IMR-90 (cell line): ENCODE data around the gene STAG1. TPM values are rescaled to one million over a fixed set of nuclear protein-coding genes. Genes with fewer than 3 reads are reported as not detected.

Experiments used
- ATAC-seq: fragments of 200-7000 bp; cut with Tn5 transposase; 2 replicates; pipeline ENCODE4 v1.9.1; 2020; ENCODE audit warnings: low read depth, mild to moderate bottlenecking, moderate library complexity
- BruUV-seq: library from RNA; stranded (reverse); fragments of 400-500 nt; replicated peaks from 2 replicates; lab custom pipeline; 2021; lab: Mats Ljungman, UMichigan
- CTCF ChIA-PET: fragments of 300-600 bp; formaldehyde crosslinking; extraction: SDS; loops from one replicate; lab custom pipeline; 2021; ENCODE audit warnings: antibody characterized with exemption; lab: Yijun Ruan, JAX
- POLR2A ChIA-PET: fragments of 300-600 bp; sonication (Branson Sonifier 250); formaldehyde crosslinking; loops from one replicate; lab custom pipeline; 2022; ENCODE audit warnings: antibody characterized with exemption; ENCODE audit not compliant: unreplicated experiment; lab: Charles Lee
- DNase-seq: peaks from one replicate; pipeline ENCODE4 v3.0.0; 2013
- H2AFZ ChIP-seq: replicated peaks from 2 replicates; pipeline ENCODE3; 2013; ENCODE audit warnings: low read length, mild to moderate bottlenecking; ENCODE audit not compliant: poor library complexity
- H2AK5ac ChIP-seq: 2 replicates; pipeline ENCODE4 v1.6.1; 2013; ENCODE audit warnings: low read depth, low read length, inconsistent platforms
- H2AK9ac ChIP-seq: replicated peaks from 2 replicates; pipeline ENCODE3; 2013; ENCODE audit warnings: mild to moderate bottlenecking, low read depth, low read length, moderate library complexity; ENCODE audit not compliant: poor library complexity
- H2BK120ac ChIP-seq: 2 replicates; pipeline ENCODE4 v1.6.1; 2013; ENCODE audit warnings: low read depth, low read length, inconsistent platforms
- H2BK15ac ChIP-seq: 3 replicates; pipeline ENCODE4 v1.6.1; 2013; ENCODE audit warnings: low read depth, low read length, inconsistent platforms
- H2BK20ac ChIP-seq: 2 replicates; pipeline ENCODE4 v1.6.1; 2013; ENCODE audit warnings: low read depth, mild to moderate bottlenecking, inconsistent platforms, low read length, moderate library complexity
- H2BK5ac ChIP-seq: 2 replicates; pipeline ENCODE4 v1.6.1; 2013; ENCODE audit warnings: mild to moderate bottlenecking, low read depth, low read length, inconsistent platforms; ENCODE audit not compliant: poor library complexity, severe bottlenecking
- H3K14ac ChIP-seq: replicated peaks from 2 replicates; pipeline ENCODE4 v1.6.1; 2013; ENCODE audit warnings: low read depth, low read length, inconsistent platforms
- H3K18ac ChIP-seq: 2 replicates; pipeline ENCODE4 v1.6.1; 2013; ENCODE audit warnings: low read depth, low read length, control low read depth
- H3K23ac ChIP-seq: 2 replicates; pipeline ENCODE4 v1.6.1; 2013; ENCODE audit warnings: low read depth, low read length, inconsistent platforms
- H3K27ac ChIP-seq: 2 replicates; pipeline ENCODE4 v1.5.1; 2013; ENCODE audit warnings: mild to moderate bottlenecking, control low read depth, low read length; ENCODE audit not compliant: insufficient read depth
- H3K27me3 ChIP-seq: 2 replicates; pipeline ENCODE4 v1.6.1; 2013; ENCODE audit warnings: low read length; ENCODE audit not compliant: control insufficient read depth, insufficient read depth
- H3K36me3 ChIP-seq: 2 replicates; pipeline ENCODE4 v1.6.1; 2013; ENCODE audit warnings: low read length, mixed read lengths; ENCODE audit not compliant: control insufficient read depth, insufficient read depth
- H3K4ac ChIP-seq: 2 replicates; pipeline ENCODE4 v1.6.1; 2013; ENCODE audit warnings: low read depth, low read length, inconsistent platforms
- H3K4me1 ChIP-seq: 2 replicates; pipeline ENCODE4 v1.6.1; 2013; ENCODE audit warnings: low read length, mixed read lengths; ENCODE audit not compliant: control insufficient read depth, insufficient read depth
- H3K4me2 ChIP-seq: 2 replicates; pipeline ENCODE4 v1.6.1; 2013; ENCODE audit warnings: low read depth, mild to moderate bottlenecking, control low read depth, low read length, moderate library complexity
- H3K4me3 ChIP-seq: 2 replicates; pipeline ENCODE4 v1.5.1; 2013; ENCODE audit warnings: low read depth, mild to moderate bottlenecking, control low read depth, low read length, moderate library complexity; ENCODE audit not compliant: insufficient read depth
- H3K56ac ChIP-seq: 2 replicates; pipeline ENCODE4 v1.6.1; 2013; ENCODE audit warnings: low read length, inconsistent platforms; ENCODE audit not compliant: insufficient read depth; ENCODE audit errors: extremely low read depth
- H3K79me1 ChIP-seq, 2 experiments: 2 replicates each; pipeline ENCODE4 v1.6.1; 2013; ENCODE audit warnings: low read length in 2 of 2, inconsistent platforms in 1 of 2, low read depth in 1 of 2
- H3K9ac ChIP-seq: 2 replicates; pipeline ENCODE4 v1.6.1; 2013; ENCODE audit warnings: low read depth, low read length, control low read depth
- H3K9me1 ChIP-seq: 2 replicates; pipeline ENCODE4 v1.6.1; 2013; ENCODE audit warnings: low read length, inconsistent platforms; ENCODE audit not compliant: insufficient read depth
- H3K9me3 ChIP-seq: 2 replicates; pipeline ENCODE4 v1.6.1; 2013; ENCODE audit warnings: low read length; ENCODE audit not compliant: control insufficient read depth, insufficient read depth
- H4K20me1 ChIP-seq: 2 replicates; pipeline ENCODE4 v1.6.1; 2013; ENCODE audit warnings: low read length, inconsistent platforms; ENCODE audit not compliant: insufficient read depth
- H4K5ac ChIP-seq: 2 replicates; pipeline ENCODE4 v1.6.1; 2013; ENCODE audit warnings: mild to moderate bottlenecking, low read depth, low read length, control low read depth
- H4K8ac ChIP-seq, 2 experiments: 2 replicates each; pipeline ENCODE4 v1.6.1; 2013; ENCODE audit warnings: low read depth in 2 of 2, low read length in 2 of 2, control low read depth in 1 of 2, inconsistent platforms in 1 of 2
- H4K91ac ChIP-seq: 2 replicates; pipeline ENCODE4 v1.6.1; 2013; ENCODE audit warnings: low read depth, low read length, inconsistent platforms; ENCODE audit not compliant: insufficient read depth
- FOS ChIP-seq: fragments of 150-350 bp; IDR thresholded peaks from 2 replicates; pipeline ENCODE4 v1.6.1; 2016; ENCODE audit warnings: low read depth, low read length
- MAFK ChIP-seq: IDR thresholded peaks from 2 replicates; pipeline ENCODE4 v1.6.1; 2012; ENCODE audit warnings: low read depth, low read length, improper control_type of control experiment
- MAZ ChIP-seq: IDR thresholded peaks from 2 replicates; pipeline ENCODE4 v1.6.1; 2012; ENCODE audit warnings: low read depth, mild to moderate bottlenecking, low read length, improper control_type of control experiment, moderate library complexity, borderline replicate concordance
- MXI1 ChIP-seq: IDR thresholded peaks from 2 replicates; pipeline ENCODE4 v1.6.1; 2012; ENCODE audit warnings: low read depth, mild to moderate bottlenecking, low read length, moderate library complexity, borderline replicate concordance
- POLR2A ChIP-seq: IDR thresholded peaks from 2 replicates; pipeline ENCODE4 v1.6.1; 2012; ENCODE audit warnings: mild to moderate bottlenecking, low read depth, low read length
- WGBS, 2 experiments: methylation state at CpG; one replicate each; pipeline versions ENCODE4 v1.1.5 to v1.1.7; 2013; ENCODE audit warnings: missing lambda C conversion rate in 2 of 2; ENCODE audit not compliant: insufficient read length in 1 of 2; ENCODE audit errors: extremely low coverage in 2 of 2; 5-methylcytosine and 5-hydroxymethylcytosine counted together
- dilution Hi-C: fragments of 300-500 bp; cut with HindIII; formaldehyde crosslinking; loops from one replicate; pipeline ENCODE4 v1.14.3; 2018; ENCODE audit warnings: low sequenced_read_pairs; ENCODE audit not compliant: unreplicated experiment
- in situ Hi-C: fragments of 300-500 bp; cut with MboI; formaldehyde crosslinking; loops from 3 replicates; pipeline ENCODE4 v1.14.3; 2019; ENCODE audit warnings: low sequenced_read_pairs, inconsistent platforms, mixed read lengths
- intact Hi-C: fragments of 100-400 bp; cut with micrococcal nuclease; formaldehyde crosslinking; loops from 2 replicates; pipeline ENCODE4 v1.10.0; 2022
- polyA plus RNA-seq, 3 experiments: library from polyadenylated mRNA; depleted of rRNA; stranded (reverse); fragments of >200 nt; gene quantifications; 2 replicates each; pipeline ENCODE4 v1.2.3, GENCODE V29; 2012; ENCODE audit warnings: low replicate concordance in 1 of 3
- total RNA-seq: library from RNA; depleted of rRNA; stranded (reverse); fragments of >200 nt; gene quantifications from 2 replicates; pipeline ENCODE4 v1.2.3, GENCODE V29; 2012

The STAG1 gene
- total and polyA plus RNA-seq, 2 of the 4 experiments (the other 2 are of a cell fraction), result 9.6 to 32.3 TPM

GRCh38 chr3:136473716-136474326 is 278.4 kb downstream of the STAG1 start:
- peak overlapping the region; percentile 92 for H4K5ac ChIP-seq
- H3K23ac ChIP-seq, result peak overlapping the region; percentile 95; the same call in 1 of the 2 replicates
- H4K91ac ChIP-seq, result peak overlapping the region; percentile 96; the same call in 1 of the 2 replicates
- ATAC-seq (peak; percentile 83), DNase-seq (peak; percentile 94)
- H2BK5ac ChIP-seq, result peak overlapping the region; percentile 100
- peaks cover 14% of the 10 kb centered on the region; the same call in 1 of the 2 replicates for H3K9me1 ChIP-seq
- peaks cover 3 to 31% of the 10 kb centered on the region in 2 experiments; a peak in 3 of 4 replicates for H3K79me1 ChIP-seq
- H3K4ac ChIP-seq, result peak overlapping the region; percentile 99
- H3K36me3 ChIP-seq, result peaks cover 8% of the 10 kb centered on the region
- peak overlapping the region; percentile 100 for H2BK20ac ChIP-seq
- peak overlapping the region; percentile 100 for H3K18ac ChIP-seq
- peak overlapping the region; percentile 96 for H3K56ac ChIP-seq
- H2BK15ac ChIP-seq, result 0 out of 3 replicates have a peak overlapping the region, but pooled peaks have one; percentile 97
- H3K4me1 ChIP-seq, result peaks cover 19% of the 10 kb centered on the region
- dilution Hi-C loops, result no loop called here
- H3K9me3 ChIP-seq, result no peaks in the 10 kb centered on the region
- TF ChIP-seq MAFK (0 out of 2 replicates have a peak, but pooled peaks have one; percentile 31), MAZ (no peak), FOS (peak; percentile 82), POLR2A (no peak), MXI1 (no peak)
- intact Hi-C loops, result no loop called here
- H3K4me2 ChIP-seq, result peak overlapping the region; percentile 74; the same call in 1 of the 2 replicates
- in situ Hi-C loops, result no loop called here
- no peaks in the 10 kb centered on the region for H4K20me1 ChIP-seq
- H3K4me3 ChIP-seq, result no peak overlapping the region
- CTCF ChIA-PET, result interaction anchor here (0.7 to 1.9 kb wide), 2 partner anchors 278 to 279 kb away, joined by 3 to 7 read pairs; partner anchors contain the start of gene STAG1
- H4K8ac ChIP-seq, result peak overlapping the region; percentile 79 to 96
- peak overlapping the region; percentile 98 for H3K14ac ChIP-seq
- peak overlapping the region; percentile 99 for H2BK120ac ChIP-seq
- no TSS peak for BruUV-seq
- peak overlapping the region; percentile 66; the same call in 1 of the 2 replicates for H3K9ac ChIP-seq
- H3K27me3 ChIP-seq, result no peaks in the 10 kb centered on the region
- POLR2A ChIA-PET, result interaction anchor here (0.6 to 0.7 kb wide), 2 partner anchors 123 to 278 kb away, joined by 3 to 5 read pairs; partner anchors contain the start of gene STAG1
- no peak overlapping the region for H2AFZ ChIP-seq
- H2AK5ac ChIP-seq, result peak overlapping the region; percentile 67; the same call in 1 of the 2 replicates
- H3K27ac ChIP-seq, result peak overlapping the region; percentile 98
- no CpG with 5 or more reads among the region's 3 CpGs for WGBS, 2 experiments
- H2AK9ac ChIP-seq, result no peak overlapping the region
